ENCODE measurements around the gene ZNF500.
"Not testable (repeated sequence)": the region's sequence is repeated elsewhere in the genome, so short reads cannot be mapped to it uniquely, and the experiment has no call there.

Gene ZNF500

DNA sequence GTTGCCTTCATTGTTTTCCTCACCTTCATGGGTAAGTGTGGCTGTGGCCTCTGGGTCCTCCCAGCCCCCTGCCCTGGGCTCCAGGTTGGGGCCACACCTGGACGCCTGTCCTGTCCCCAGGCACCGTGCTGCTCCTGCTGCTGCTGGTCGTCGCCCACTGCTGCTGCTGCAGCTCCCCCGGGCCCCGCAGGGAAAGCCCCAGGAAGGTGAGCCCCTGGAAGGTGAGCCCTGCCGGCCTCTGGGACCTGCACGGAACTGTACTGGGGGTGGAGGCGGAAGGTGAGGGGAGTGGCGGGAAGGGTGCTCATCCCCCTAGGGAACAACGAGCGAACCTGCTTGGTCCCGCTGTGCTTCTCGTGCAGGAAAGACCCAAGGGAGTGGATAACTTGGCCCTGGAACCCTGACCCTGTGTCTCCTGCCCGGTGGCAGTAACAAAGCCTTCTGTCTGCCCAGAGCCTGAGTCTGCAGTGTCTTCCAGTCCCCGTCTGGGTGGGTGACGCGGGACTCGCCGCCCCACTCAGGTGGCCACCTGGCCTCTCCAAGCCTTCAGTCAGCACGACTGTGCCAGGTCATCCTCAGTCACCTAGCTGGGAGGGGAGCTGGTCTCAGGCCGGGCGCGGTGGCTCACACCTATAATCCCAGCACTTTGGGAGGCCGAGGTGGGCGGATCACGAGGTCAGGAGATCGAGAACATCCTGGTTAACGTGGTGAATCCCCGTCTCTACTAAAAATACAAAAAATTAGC lies 29.0 kb upstream of the ZNF500 start:
- DNase-seq: no peak

- DNase-seq: no peak
These were observed 28.3 kb upstream of the ZNF500 start, which contains the start of gene SMIM22 for GRCh38 chr16:4795181-4795827. Gene SMIM22, plus strand, starts transcription at chr16:4795369. Its CDS starts 366 bp downstream, at chr16:4795735.

GRCh38 chr16:4792951-4793513 lies 26.1 kb upstream of the ZNF500 start:
- no peak for DNase-seq

DNA sequence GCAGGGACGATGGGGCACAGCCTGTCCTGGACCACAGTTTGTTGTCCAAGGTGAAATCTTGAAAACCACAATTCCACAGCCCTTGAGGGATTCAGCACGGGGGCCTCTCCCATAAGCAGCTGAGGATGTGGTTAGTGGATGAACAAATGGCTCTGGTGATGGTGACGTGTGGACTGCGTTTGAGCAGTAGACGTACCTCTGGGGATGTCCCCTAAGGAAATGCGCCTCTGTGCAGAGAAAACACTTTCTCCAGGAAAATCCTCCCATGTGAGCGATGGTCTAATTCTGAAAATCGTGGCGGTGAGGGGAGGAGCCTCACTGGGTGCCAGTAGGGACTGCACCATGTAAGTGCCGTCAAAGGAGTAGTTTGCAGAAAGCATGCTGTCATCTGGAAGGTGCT lies 23.9 kb upstream of the ZNF500 start:
- DNase-seq: no peak

DNA sequence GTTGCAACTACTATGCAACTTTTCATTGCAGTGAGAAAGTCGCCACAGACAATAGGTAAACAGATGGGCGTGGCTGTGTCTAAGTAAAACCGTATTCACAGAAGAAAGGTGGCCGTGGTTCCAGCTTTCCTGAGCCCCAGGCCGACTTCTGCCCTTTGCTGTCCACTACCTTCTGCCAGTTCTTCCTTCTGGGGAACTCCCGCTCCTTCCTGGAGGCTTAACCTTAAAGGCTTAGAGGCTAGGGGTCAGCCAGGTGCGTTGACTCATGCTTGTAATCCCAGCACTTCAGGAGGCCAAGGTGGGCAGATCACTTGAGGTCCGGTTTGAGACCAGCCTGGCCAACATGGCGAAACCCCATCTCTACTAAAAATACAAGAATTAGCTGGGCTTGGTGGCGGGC lies 23.3 kb upstream of the ZNF500 start:
- DNase-seq: no peak

DNA sequence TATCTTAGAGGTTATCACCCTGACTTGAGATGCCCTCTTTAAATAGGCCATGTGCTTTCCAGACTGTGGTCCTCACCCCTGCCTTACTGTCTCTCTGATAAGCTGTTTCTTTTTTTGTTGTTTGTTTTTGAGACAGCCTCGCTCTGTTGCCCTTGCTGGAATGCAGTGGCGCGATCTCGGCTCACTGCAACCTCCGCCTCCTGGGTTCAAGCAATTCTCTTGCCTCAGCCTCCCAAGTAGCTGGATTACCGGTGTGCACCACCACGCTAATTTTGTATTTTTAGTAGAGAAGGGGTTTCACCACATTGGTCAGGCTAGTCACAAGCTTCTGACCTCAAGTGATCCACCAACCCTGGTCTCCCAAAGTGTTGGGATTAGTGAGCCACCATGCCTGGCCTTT lies 21.9 kb upstream of the ZNF500 start:
- DNase-seq: no peak

- DNase-seq: no peak
These were observed 21.5 kb upstream of the ZNF500 start for GRCh38 chr16:4788489-4788889.

GRCh38 chr16:4787627-4788482 lies 20.9 kb upstream of the ZNF500 start, which contains the start of gene SEPTIN12:
Gene SEPTIN12, minus strand, starts transcription at chr16:4788345. Its CDS starts 700 bp downstream, at chr16:4787645.
- no peak for DNase-seq

GRCh38 chr16:4787068-4787467 lies 20.1 kb upstream of the ZNF500 start:
- DNase-seq: no peak

GRCh38 chr16:4785758-4786433 lies 18.9 kb upstream of the ZNF500 start:
- DNase-seq: no peak

- DNase-seq: not testable (repeated sequence)
These were observed 17.6 kb upstream of the ZNF500 start for GRCh38 chr16:4784444-4784987.

DNA sequence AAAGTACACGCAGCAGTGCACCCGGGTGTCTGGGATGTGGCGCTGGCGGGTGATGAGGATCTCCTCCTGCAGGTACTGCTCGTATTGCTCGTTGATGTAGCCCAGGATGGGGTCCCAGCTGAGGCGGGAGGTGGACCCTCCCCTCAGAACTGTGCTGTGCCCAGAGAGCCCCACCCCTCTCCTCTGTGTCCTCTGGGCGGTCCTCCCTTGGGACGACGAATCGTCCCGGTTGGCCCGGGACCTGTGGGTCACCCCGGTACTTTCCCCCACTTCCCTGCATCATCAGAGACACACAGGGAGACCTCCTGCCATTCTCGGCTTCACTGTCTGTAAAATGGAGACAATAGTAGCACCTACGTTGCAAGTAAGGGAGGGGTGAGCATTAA lies 17.0 kb upstream of the ZNF500 start:
- no peak for DNase-seq

- no peak for DNase-seq
These were observed 16.4 kb upstream of the ZNF500 start for GRCh38 chr16:4783251-4783950.

- DNase-seq: no peak
These were observed 13.3 kb upstream of the ZNF500 start for GRCh38 chr16:4780235-4780634.

GRCh38 chr16:4778050-4778392 lies 11.1 kb upstream of the ZNF500 start:
- DNase-seq: no peak

DNA sequence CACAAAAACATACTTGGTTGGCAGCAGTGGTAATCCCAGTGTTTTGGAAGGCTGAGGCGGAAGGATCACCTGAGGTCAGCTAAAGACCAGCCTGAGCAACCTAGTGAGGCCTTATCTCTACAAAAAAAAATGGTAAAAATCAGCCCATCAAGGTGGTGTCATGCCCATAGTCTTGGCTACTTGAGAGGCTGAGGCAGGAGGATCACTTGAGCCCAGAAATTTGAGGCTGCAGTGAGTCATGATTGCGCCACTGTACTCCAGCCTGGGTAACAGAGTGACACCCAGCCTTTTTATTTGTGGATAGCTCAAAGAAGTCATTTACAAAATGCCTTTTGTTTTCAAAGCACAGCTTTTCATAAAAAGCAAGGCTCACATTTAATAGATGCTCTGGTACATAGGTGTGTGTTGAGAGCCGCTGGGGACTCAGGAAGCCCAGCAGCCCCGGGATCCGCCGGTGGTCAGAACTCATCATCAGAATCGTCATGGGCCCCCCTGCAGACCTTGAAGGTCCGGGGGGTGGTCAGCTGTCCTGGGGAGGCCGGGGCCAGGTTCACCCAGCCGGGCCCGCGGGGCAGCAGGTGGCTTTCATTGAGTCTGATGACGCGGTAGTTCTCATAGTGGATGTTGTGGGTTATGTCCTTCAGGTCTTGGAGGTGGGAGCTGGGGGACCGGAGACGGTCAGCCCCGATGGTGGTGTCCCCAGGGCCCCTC lies 10.5 kb upstream of the ZNF500 start:
- no peak for DNase-seq

GRCh38 chr16:4776141-4776705 lies 9.3 kb upstream of the ZNF500 start:
- no peak for DNase-seq

- no peak for DNase-seq
These were observed 8.0 kb upstream of the ZNF500 start for GRCh38 chr16:4775005-4775404.

- no peak for DNase-seq
These were observed 5.4 kb upstream of the ZNF500 start for GRCh38 chr16:4772351-4772750.

DNA sequence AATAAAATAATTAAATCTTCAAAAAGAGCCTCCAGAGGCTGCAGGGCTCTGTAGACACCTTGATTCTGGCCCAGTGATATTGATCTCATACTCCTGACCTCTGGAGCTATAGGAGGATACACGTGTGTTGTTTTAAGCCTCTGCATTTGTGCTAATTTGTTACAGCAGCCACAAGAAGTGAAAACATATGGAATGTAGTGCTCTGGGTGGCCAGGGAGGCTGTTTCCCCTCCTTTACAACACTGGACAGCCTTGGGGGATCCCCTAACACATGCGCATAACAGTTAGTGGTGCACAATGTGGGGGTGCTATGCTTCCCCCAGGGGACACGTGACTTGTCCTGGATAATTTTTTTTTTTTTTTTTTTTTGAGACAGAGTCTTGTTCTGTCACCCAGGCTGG lies 4.7 kb upstream of the ZNF500 start:
- DNase-seq: no peak

- no peak for DNase-seq
These were observed 2.3 kb upstream of the ZNF500 start for GRCh38 chr16:4769306-4769638.

All from T1000 (cell line).